Keratinocyte (primary cell): ENCODE measurements around the gene MAD1L1. TPM values are rescaled to one million over a fixed set of nuclear protein-coding genes. Genes with fewer than 3 reads are reported as not detected.

Experiments
- DNase-seq: peaks from one replicate; pipeline ENCODE4 v3.0.0-alpha.2; 2011; ENCODE audit warnings: low read depth, missing footprints, low spot score
- FAIRE-seq: peaks from 2 replicates; lab custom pipeline; 2011; peaks lifted over from hg19 to GRCh38; lab: Jason Lieb, UNC
- H2AFZ ChIP-seq: 2 replicates; pipeline ENCODE4 v1.6.0; 2012; ENCODE audit warnings: low read length, control low read depth, inconsistent platforms; ENCODE audit not compliant: control insufficient read depth
- H3K27ac ChIP-seq: 2 replicates; pipeline ENCODE4 v1.5.1; 2011; ENCODE audit warnings: low read length; ENCODE audit not compliant: control insufficient read depth, insufficient read depth
- H3K27me3 ChIP-seq: 3 replicates; pipeline ENCODE4 v1.6.0; 2011; ENCODE audit warnings: low read length; ENCODE audit not compliant: control insufficient read depth, insufficient read depth; ENCODE audit errors: extremely low read depth
- H3K36me3 ChIP-seq, 2 experiments: 2 replicates in 1 of 2; 3 replicates in 1 of 2; pipeline ENCODE4 v1.5.1; 2011; ENCODE audit warnings: low read length in 2 of 2, mild to moderate bottlenecking in 1 of 2; ENCODE audit not compliant: control insufficient read depth in 2 of 2, insufficient read depth in 2 of 2; ENCODE audit errors: extremely low read depth in 1 of 2
- H3K4me1 ChIP-seq: 3 replicates; pipeline ENCODE4 v1.5.1; 2011; ENCODE audit warnings: low read length; ENCODE audit not compliant: control insufficient read depth, insufficient read depth; ENCODE audit errors: extremely low read depth
- H3K4me2 ChIP-seq: 3 replicates; pipeline ENCODE4 v1.6.0; 2011; ENCODE audit warnings: low read depth, low read length; ENCODE audit not compliant: control insufficient read depth, insufficient read depth; ENCODE audit errors: extremely low read depth
- H3K4me3 ChIP-seq, 3 experiments: fragments of 200-600 bp in 1 of 3; sonication (generic) in 1 of 3; 2 replicates in 2 of 3; 3 replicates in 1 of 3; pipeline ENCODE4 v1.5.1; 2011 to 2016; ENCODE audit warnings: low read length in 3 of 3, mild to moderate bottlenecking in 3 of 3, control low read depth in 2 of 3, inconsistent platforms in 1 of 3, low read depth in 1 of 3, mixed read lengths in 1 of 3, mixed run types in 1 of 3, moderate library complexity in 1 of 3; ENCODE audit not compliant: control insufficient read depth in 2 of 3, insufficient read depth in 2 of 3; ENCODE audit errors: extremely low read depth in 1 of 3
- H3K79me2 ChIP-seq: 2 replicates; pipeline ENCODE4 v1.6.0; 2012; ENCODE audit warnings: low read length; ENCODE audit not compliant: control insufficient read depth, insufficient read depth
- H3K9ac ChIP-seq: 3 replicates; pipeline ENCODE4 v1.6.0; 2011; ENCODE audit warnings: low read length; ENCODE audit not compliant: control insufficient read depth, insufficient read depth; ENCODE audit errors: extremely low read depth
- H3K9me1 ChIP-seq: 3 replicates; pipeline ENCODE4 v1.6.0; 2011; ENCODE audit warnings: low read length; ENCODE audit not compliant: control insufficient read depth, insufficient read depth; ENCODE audit errors: extremely low read depth
- H3K9me3 ChIP-seq: 2 replicates; pipeline ENCODE4 v1.5.1; 2012; ENCODE audit warnings: low read depth, low read length; ENCODE audit not compliant: control insufficient read depth
- H4K20me1 ChIP-seq: 3 replicates; pipeline ENCODE4 v1.6.0; 2011; ENCODE audit warnings: low read length; ENCODE audit not compliant: control insufficient read depth, insufficient read depth; ENCODE audit errors: extremely low read depth
- CTCF ChIP-seq, 3 experiments: IDR thresholded peaks in 1 of 3; conservative IDR thresholded peaks in 1 of 3; optimal IDR thresholded peaks in 1 of 3; 2 replicates in 2 of 3; 3 replicates in 1 of 3; pipeline versions ENCODE3 to v1.5.1; 2011; ENCODE audit warnings: low read length in 3 of 3, mild to moderate bottlenecking in 3 of 3, moderate library complexity in 2 of 3, control low read depth in 1 of 3, inconsistent platforms in 1 of 3; ENCODE audit not compliant: insufficient read depth in 2 of 3; ENCODE audit errors: extremely low read depth in 1 of 3
- EZH2 ChIP-seq: IDR thresholded peaks from one replicate; pipeline ENCODE4 v1.6.1; 2012; ENCODE audit warnings: inconsistent platforms, mild to moderate bottlenecking, low read length, moderate library complexity
- dilution Hi-C: fragments of 300-500 bp; cut with MboI; formaldehyde crosslinking; loops from one replicate; pipeline ENCODE4 v1.7.0; 2020; ENCODE audit warnings: low sequenced_read_pairs; ENCODE audit not compliant: extremely low pct_ligation_motif_present
- polyA plus RNA-seq, 5 experiments: library from polyadenylated mRNA; depleted of rRNA in 3 of 5; stranded (reverse) in 3 of 5; stranded (forward) in 1 of 5; unstranded in 1 of 5; fragments of >200 nt; gene quantifications; 1 replicate in 1 of 5; 2 replicates in 3 of 5; 3 replicates in 1 of 5; pipeline versions ENCODE4 v1.2.1 to v1.2.3, GENCODE V29; 2011 to 2012; ENCODE audit warnings: missing spikeins in 2 of 5, low read depth in 1 of 5, low replicate concordance in 1 of 5

The MAD1L1 gene
- polyA plus RNA-seq, 1 donor (not counting 4 experiments of a cell fraction or from before 2014, with no cell fraction given), result 18.0 TPM

GRCh38 chr7:1967512-1968396, 265.0 kb downstream of the MAD1L1 start:
- H3K9me1 ChIP-seq, result no peaks in the 10 kb centered on the region
- peaks cover 6% of the 10 kb centered on the region for H3K9me3 ChIP-seq
- dilution Hi-C loops, result no loop called here
- H3K4me1 ChIP-seq, result no peaks in the 10 kb centered on the region
- no peaks in the 10 kb centered on the region for H4K20me1 ChIP-seq
- peaks cover 5 to 6% of the 10 kb centered on the region in 2 experiments for H3K36me3 ChIP-seq
- H3K27ac ChIP-seq, result no peak overlapping the region
- no peak overlapping the region for H3K9ac ChIP-seq
- no peak overlapping the region for H3K4me2 ChIP-seq
- H2AFZ ChIP-seq, result no peak overlapping the region
- no peaks in the 10 kb centered on the region for H3K79me2 ChIP-seq
- TF ChIP-seq CTCF (optimal IDR thresholded peaks at IDR 0.05 in 1 of 3, IDR thresholded peaks at IDR 0.05 in 1 of 3, conservative IDR thresholded peaks at IDR 0.05 in 1 of 3; ENCODE audit: extremely low read depth in 1 of 3, insufficient read depth in 2 of 3, low read length in 3 of 3) (no peak), EZH2 (no peak)
- no peak for DNase-seq
- no peak for FAIRE-seq
- H3K27me3 ChIP-seq, result no peaks in the 10 kb centered on the region
- H3K4me3 ChIP-seq, result no peak overlapping the region

- no peak for TF ChIP-seq EZH2
- no peak for TF ChIP-seq CTCF (optimal IDR thresholded peaks at IDR 0.05 in 1 of 3, IDR thresholded peaks at IDR 0.05 in 1 of 3, conservative IDR thresholded peaks at IDR 0.05 in 1 of 3; ENCODE audit: extremely low read depth in 1 of 3, insufficient read depth in 2 of 3, low read length in 3 of 3)
- Histone ChIP-seq H3K27ac (no peak overlapping the region), H3K4me3 (no peak overlapping the region), H3K79me2 (no peaks in the 10 kb centered on the region), H2AFZ (no peak overlapping the region), H3K9me3 (peaks cover 6% of the 10 kb centered on the region), H3K27me3 (no peaks in the 10 kb centered on the region), H3K4me2 (no peak overlapping the region), H3K36me3 (peaks cover 5 to 6% of the 10 kb centered on the region in 2 experiments), H3K4me1 (no peaks in the 10 kb centered on the region), H4K20me1 (no peaks in the 10 kb centered on the region), H3K9me1 (no peaks in the 10 kb centered on the region), H3K9ac (no peak overlapping the region)
- no peak for DNase-seq
- dilution Hi-C loops, result no loop called here
- FAIRE-seq, result no peak
Measured at GRCh38 chr7:1966631-1967200, 266.0 kb downstream of the MAD1L1 start.
